Embryonic facial prominence (tissue), 1 donor: ENCODE data around the gene HERC4.
"Not testable (repeated sequence)": the region's sequence is repeated elsewhere in the genome, so short reads cannot be mapped to it uniquely, and the experiment has no call there.

Experiments used
- DNase-seq: peaks from one replicate; pipeline ENCODE4 v3.0.0-alpha.2; 2016; ENCODE audit errors: extremely low spot score

The HERC4 gene

DNA sequence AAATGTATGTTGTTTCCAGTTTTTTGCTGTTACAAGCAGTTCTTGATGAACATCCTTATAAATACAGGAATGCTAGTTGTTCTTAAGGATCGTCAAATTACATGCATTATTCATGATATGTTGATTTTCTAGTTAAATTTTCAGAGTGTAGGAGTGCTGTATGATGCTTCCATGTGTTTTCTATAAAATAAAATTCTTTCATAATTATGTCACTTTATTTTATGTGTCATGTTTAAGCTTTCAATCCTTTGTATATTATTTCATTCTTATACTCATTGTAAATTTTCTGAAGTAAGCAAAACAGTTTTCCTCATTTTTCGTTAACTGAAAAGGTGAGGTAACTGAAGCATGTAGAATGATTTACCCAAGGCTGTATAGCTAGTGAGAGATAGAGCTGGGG, 17.4 kb upstream of the HERC4 start:
- DNase-seq, result no peak

DNA sequence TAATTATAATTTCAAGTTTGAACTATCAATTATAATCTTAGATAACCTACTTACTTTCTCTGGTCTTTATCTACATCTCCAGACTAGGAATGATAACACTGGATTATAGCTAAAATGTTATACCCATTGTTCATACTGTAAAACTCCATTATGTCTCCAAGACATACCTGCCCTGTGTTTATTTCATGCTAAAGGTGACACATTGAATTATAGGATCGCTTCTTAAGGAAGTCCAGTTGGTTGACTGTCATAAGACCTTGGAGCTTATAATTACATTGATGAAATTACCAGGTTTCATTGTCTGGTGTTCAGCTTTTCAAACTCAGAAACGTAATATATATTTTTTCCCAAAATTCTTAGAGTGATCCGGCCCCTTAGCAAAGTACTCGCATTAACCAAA, 15.5 kb upstream of the HERC4 start:
- no peak for DNase-seq

DNA sequence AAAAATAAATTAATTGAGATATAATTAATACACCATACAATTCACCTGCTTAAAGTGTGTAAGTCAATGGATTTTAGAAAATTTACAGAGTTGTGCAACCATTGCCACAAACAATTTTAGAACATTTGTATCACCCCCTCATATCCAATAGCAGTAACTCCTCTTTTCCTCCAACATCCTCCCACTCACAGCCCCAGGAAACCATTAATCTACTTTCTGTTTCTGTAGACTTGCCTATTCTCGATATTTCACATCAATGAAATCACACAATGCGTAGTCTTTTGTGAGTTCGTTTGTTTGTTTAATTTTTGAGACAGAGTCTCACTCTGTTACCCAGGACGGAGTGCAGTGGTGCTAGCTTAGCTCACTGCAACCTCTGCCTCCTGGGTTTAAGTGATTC, 13.7 kb upstream of the HERC4 start:
- no peak for DNase-seq

DNA sequence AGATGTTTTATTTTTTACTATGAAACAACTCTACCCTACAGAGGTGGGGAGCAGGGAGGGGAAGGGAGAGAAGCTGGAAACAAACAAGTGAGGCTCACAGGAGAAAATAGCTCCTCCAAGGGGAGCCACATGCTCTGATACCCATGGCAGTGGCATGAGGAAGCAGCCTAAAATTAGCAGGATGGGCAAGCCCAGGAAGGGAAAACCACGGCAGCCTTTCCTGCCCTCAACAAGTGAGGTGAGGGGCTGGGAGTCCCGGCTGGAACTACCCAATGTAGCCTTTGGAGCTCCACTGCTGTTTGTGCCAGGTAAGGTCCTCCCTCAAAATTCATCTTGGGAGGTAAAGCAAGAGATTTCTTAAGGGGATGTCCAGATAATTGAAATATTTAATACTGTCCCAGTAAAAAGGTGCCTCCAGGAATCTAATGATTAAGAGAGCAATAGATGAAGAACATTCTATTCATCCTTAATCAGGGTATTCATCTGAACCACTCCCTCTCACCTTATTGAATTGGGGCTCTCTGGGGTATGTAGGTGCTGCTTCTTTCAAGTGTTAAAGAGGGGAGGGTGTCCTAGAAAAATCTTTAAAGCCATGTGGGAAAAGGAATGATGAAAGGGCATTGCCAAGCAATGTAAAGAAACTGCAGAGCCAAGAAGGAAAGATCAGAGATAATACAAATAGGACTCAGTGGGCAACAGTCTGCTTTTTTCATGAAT, 12.8 kb upstream of the HERC4 start:
- DNase-seq, result no peak

DNA sequence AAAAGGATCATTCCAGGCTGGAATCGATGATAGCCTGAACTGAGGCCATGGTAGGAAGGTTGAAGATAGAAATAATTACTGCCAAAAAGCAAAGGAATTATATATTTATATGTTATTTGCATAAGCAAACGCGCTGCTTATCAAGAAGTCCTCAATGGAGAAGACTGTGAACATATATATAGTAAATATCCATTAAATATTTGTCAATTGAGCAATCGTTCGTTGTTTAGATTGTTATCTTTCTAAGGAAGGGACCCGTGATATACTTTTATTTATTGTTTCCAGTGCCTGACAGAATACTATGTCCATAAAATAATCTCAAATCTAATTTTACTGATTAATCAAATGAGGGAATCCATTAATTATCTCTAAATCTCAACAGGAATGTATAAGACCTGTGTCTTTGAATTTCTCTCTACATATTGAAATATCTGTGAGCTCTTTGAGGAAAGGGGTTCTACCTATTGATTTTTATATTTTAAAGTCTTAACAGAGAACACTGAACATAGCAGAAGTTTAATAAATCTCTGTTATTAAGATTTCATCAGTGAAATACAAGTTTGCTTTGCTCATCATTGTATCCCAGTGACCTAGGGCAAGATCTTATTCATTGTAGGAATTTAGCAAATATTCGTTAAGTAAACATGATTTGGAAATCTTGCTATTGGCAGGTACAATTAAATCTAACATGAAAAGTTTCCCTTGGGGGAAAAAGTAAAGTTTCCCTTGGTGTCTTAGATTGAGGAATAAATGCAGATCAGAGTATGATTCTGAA, 12.0 kb upstream of the HERC4 start:
- no peak for DNase-seq

DNA sequence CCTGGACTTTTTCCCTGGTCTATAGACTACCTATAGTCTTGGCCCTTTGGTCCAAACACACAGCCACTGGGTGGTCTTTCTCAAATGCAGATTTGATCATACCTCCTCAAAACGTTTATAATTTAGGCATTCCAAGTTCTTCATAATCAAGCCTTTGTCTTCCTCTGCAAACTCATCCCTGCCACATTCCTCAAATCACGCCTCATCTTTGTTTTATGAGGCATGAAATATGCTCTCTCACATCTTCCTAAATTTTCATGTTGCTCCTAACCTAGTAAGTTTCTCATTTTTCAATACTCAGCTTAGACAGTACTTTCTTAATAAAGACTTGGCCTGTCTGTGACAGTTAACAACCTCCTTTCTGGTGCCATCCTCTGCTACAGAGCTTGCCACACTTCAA, 10.9 kb upstream of the HERC4 start:
- DNase-seq, result no peak

DNA sequence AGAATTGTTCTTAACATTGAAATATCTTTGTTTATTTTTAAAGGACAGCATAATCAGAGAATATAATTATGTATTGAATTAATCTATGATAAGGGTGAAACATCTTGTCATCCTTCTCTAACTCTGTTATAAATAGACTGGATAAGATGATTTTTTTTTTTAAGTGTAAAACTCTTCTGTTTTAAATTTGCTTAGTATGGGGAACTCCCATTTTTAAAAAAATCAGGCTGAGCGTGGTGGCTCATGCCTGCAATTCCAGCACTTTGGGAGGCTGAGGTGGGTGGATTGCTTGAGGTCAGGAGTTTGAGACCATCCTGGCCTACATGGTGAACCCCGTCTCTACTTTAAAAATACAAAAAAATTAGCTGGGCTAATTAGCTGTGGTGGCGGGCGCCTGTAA, 9.4 kb upstream of the HERC4 start:
- no peak for DNase-seq

DNA sequence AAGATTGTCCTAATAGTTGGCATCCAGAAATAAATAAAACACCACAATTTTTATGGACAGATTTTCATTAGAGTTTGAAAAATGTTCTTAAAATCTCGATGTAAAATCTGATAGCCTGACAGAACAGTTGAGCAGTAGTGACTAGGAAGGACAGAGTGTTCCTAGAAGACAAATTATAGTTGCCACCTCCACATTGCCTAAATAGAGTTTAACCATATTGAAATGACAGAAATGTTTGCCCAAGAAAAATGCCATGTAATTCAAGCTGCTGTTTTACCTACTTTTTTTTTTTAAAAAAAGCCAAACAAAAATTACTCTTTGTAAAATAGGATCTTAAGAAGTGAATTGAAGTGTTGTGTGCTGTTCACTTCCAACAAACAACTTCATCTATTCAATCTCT, 8.9 kb upstream of the HERC4 start:
- DNase-seq, result no peak

DNA sequence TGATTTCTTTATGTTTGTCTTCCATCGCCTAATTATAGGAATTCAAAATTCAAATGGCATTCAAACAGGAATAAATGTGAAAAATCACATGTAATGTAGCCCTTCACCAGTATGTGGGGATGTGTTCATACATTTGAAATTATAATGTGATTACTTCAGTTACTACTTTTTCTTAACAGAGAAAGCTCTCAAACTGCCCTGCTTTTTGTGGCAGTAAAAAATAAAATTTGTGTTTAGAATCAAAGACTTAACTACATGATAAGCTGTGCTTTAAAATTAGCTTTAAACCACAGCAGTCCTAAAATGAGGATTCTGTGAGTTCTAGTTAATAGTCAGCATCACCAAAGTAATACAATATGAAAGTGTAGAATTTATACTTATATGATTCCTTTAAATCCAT, 7.8 kb upstream of the HERC4 start:
- no peak for DNase-seq

DNA sequence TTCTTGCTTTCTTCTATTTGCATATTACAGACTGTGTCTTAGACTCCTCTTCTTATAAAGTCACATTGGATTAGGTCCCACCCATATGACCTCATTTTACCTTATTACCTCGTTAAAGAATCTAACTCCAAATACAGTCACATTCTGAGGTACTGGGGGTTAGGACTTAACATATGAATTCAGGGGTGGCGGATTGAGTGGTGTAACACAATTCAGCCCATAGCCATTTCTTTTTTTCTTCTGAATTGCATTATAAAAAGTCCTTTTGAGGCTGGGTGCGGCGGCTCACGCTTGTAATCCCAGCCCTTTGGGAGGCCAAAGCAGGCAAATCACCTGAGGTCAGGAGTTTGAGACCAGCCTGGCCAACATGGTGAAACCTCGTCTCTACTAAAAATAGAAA, 6.8 kb upstream of the HERC4 start:
- DNase-seq, result no peak

DNA sequence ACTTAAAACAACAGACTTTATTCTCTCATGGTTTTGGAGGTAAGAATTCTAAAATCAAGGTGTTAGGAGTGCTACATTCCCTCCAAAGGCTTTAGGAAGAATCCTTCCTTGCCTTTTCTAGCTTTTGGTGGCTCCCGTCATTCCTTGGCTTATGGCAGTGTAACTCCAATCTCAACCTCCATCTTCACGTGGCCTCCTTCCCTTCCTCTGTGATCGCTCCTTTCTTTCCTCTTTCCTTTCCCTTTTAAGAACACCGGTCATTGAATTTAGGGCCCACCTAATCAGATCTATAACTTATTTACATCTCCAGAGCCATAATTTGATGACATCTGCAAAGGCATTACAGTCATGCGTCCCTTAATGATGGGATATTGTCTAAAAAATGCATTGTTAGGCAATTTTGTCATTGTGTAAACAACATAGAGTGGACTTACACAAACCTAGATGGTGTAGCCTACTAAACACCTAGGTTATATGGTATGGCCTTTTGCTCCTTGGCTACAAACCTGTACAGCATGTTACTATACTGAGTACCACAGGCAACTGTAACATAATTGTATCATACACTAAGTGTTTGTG, 5.9 kb upstream of the HERC4 start:
- DNase-seq, result no peak

DNA sequence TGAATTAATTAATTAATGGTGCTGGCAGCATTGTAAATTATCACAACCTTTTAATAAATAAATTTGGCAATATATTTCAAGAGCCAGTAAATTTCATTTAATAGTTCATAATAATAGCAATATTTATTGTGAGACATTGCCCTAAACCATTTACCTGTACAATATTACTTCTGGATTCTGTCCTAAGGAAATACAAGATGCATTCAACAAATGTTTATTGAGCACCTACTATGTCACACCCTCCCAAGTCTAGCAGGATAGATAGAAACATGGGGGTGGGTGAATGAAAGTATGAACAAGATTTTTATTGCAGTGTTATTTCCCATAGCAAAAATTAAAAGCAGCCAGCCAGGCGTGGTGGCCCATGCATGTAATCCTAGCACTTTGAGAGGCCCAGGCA, 4.4 kb upstream of the HERC4 start:
- no peak for DNase-seq

DNA sequence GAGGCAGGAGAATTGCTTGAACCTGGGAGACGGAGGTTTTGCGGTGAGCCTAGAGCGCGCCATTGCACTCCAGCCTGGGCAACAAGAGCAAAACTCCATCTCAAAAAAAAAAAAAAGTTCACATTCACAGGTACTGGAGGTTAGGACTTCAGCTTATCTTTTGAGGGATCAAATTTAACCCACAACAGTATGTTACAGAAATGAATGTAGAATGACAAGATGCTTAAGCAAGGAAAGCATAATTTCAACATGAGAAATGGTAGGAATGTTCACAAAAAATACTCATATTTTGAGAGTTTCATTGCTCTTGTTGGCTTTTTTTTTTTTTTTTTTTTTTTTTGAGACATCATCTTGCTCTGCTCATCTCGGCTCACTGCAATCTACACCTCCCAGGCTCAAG, 1.9 kb upstream of the HERC4 start:
- no peak for DNase-seq

DNA sequence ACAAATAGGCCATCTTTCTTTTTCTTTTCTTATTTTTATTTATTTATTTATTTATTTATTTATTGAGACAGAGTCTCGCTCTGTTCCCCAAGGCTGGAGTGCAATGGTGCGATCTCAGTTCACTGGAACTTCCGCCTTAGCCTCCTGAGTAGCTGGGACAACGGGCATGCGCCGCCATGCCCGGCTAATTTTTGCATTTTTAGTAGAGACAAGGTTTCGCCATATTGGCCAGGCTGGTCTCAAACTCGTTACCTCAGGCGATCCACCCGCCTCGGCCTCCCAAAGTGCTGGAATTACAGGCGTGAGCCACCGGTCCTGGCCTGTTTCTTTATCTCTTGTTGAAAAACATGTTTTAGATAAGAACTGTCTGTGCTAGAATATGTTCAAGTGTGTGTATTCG, 998 bp upstream of the HERC4 start:
- not testable (repeated sequence) for DNase-seq

DNA sequence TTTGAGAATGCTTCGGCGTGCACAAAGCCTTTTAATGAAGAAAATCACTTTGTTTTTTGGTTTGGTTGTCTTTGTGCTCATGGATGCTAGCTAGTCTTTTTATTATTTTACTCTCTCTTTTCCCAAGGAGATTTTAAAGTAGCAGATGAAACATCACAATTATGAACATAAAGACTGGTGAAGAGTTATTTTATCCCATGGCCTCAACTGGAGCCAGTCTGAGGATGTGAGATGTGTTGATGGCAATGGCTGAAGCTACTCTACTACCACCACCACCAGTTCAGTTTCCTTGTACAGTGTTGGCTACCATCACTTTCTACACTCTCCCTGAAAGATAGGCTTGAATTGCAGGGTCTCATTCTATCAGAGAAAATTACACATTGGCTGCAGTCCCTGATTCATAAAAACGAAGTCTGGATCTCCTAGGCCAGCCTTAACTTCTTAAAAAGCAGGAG, 494 bp upstream of the HERC4 start:
- no peak for DNase-seq

DNA sequence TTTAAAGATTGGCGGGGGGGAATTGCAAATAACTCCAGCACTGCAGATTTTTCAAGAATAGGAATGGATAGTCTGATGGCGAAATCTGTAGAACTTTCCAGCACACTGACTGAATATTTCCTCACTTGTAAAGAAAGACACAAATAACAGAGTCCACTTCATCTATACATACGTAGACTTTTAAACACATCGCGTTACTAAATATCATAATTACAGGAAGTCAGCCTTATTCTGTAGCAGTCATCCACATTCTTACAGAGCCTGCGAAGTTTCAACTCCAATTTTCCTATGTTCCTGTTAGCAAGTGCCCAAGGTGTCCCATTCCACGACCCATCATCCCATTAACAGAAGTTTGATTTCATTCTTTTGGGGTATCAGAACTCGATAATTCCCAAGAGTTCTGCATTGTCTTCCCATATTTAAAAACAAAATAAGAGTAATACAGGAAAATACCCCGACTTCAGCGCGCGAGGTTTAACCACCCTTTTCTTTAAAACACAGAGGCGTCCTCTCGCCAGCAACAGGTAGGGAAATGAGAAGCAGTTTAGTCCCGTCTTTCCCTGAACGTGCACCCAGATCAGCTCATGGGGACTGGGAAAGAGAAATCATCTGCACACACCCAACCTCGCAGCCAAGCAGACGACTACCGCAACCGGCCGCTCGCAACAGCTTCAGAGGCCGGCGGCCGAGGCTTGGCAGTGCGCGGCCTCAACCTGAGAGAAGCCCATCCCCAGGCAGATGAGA, 880 bp downstream of the HERC4 start:
- DNase-seq, result no peak

DNA sequence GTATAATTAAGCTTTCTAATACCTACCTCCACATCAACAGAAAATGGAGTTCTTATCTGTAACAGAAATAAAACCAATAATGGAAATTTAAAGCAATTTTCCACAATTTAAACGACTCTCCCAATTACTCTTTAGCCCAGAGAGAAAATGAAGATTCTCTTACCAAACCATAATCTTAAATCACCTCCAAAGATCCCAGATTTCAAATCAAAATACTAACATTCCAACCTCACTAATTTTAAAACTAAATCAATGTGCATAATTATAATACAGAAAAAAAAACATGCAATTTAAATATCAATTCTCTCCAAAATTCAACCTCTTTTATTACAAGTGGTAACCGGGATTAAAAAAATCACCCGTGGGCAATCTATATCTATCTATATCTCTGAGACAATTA, 1.5 kb downstream of the HERC4 start:
- DNase-seq, result no peak

DNA sequence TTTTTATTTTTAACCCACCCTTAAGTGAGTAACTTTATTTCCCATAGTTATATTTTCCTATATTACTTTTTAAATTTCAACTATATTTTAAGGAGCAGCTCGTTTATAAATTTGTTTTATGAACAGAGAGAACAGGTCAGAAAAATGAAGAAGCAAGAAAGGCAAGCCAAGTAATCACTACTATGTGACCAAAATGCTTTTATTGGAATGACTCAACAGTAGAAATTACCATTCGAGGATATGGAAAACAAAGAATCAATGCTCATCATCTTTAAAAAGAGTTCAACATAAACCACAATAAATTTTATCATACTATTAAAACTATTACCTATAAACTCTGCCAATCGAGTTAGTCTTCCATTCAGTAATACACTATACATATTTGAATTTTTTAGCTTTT, 7.6 kb downstream of the HERC4 start:
- no peak for DNase-seq

DNA sequence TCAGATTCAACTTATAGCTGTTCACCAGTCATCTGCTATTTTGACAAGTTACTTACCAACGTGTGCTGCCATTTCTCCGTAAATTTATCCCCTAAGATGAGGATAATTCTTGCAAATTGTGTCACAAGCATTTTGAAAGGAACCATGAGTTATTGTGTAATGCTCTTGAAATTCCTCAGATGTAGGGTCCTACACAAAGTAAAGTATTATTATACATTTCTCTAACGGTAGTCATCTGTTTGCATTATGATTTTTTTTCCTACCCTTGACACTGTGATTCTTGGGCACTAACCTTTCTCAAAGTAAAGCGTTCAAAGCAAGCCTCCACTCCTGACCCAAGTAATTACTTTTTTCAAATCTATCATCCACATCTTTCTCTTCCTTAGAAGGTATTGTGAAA, 8.1 kb downstream of the HERC4 start:
- no peak for DNase-seq

DNA sequence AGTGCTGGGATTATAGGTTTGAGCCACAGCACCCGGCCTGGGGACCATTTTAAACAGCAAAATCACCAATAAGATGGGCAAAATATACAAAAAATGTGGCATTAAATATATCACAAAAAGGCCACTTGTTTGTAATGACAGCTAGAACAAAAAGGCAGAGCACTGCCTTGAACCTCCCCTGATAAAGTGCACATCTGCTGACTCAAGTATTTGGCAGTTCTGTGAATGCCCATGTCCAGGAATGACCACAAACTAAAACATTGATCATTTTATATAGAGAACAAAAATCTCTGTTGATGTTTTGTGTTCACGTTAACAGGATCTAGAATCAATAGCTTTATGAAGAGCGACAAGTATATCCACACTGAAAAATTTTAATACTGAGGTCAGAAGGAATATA, 21.5 kb downstream of the HERC4 start:
- DNase-seq, result no peak

DNA sequence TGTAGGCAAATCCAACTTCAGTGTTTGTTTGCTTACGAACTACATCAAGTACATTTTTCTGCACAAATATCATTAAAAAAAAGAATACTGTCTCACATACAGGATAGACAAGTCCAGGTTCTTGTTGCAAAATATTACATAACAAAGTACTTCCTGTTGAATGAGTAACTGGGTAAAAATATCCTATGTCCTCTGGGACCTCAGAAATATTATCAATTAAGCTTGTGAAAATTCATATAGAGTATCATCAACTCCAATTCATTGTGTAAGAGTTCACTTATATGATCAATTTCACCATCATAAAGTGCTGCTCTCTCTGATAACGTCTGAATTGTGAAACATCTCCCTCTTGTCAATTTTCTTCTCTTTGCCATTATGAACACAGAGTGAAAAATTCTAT, 22.6 kb downstream of the HERC4 start:
- no peak for DNase-seq

DNA sequence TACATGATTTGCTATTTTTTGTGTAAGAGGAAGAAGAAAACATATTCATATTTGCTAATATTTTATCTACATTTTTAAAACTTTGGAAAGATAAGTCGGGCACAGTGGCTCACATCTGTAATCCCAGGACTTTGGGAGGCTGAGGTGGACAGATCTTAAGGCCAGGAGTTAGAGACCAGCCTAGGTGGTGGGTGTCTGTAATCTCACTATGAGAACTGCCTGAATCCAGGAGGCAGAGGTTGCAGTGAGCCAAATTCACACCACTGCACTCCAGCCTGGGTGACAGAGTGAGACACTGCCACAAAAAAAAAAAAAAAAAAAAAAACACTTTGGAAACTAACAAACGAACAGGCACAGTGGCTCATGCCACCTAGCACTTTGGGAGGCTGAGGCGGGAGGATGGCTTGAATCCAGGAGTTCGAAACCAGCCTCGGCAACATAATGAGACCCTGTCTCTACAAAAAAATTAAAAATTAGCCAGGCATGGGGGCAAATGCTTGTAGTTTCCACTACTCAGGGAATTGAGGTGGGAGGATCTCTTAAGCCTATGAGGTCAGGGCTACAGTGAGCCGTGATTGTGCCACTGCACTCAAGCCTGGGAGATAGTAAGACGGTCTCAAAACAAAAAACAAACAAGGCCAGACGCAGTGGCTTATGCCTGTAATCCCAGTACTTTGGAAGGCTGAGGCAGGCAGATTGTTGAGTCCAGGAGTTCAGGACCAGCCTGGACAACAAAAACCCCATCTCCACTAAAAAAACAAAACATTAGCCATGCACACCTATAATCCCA, 25.6 kb downstream of the HERC4 start:
- no peak for DNase-seq
